GM19240 (cell line): ENCODE measurements around the gene PALMD.

Experiments used
- DNase-seq: peaks from one replicate; pipeline ENCODE4 v3.0.0; 2011; ENCODE audit warnings: low spot score; ENCODE audit not compliant: insufficient read length

The PALMD gene

GRCh38 chr1:99658031-99658290, 12.0 kb downstream of the PALMD start:
- DNase-seq = no peak

- no peak for DNase-seq
Measured at GRCh38 chr1:99659755-99660210, 13.9 kb downstream of the PALMD start.

- DNase-seq = no peak
Measured at GRCh38 chr1:99660496-99660895, 14.6 kb downstream of the PALMD start.

GRCh38 chr1:99661780-99662179, 15.9 kb downstream of the PALMD start:
- no peak for DNase-seq

- DNase-seq = no peak
Measured at GRCh38 chr1:99662539-99663080, 16.7 kb downstream of the PALMD start.

- DNase-seq = no peak
Measured at GRCh38 chr1:99663501-99663900, 17.6 kb downstream of the PALMD start.

- DNase-seq = no peak
Measured at GRCh38 chr1:99665212-99665611, 19.3 kb downstream of the PALMD start.

- DNase-seq = no peak
Measured at GRCh38 chr1:99669376-99669775, 23.5 kb downstream of the PALMD start.

GRCh38 chr1:99669821-99670220, 23.9 kb downstream of the PALMD start:
- DNase-seq = no peak

- no peak for DNase-seq
Measured at GRCh38 chr1:99670583-99670982, 24.7 kb downstream of the PALMD start.

- DNase-seq = no peak
Measured at GRCh38 chr1:99672038-99672437, 26.1 kb downstream of the PALMD start.

GRCh38 chr1:99672530-99673213, 26.8 kb downstream of the PALMD start:
- no peak for DNase-seq

GRCh38 chr1:99673315-99673714, 27.4 kb downstream of the PALMD start:
- DNase-seq = no peak

- no peak for DNase-seq
Measured at GRCh38 chr1:99674115-99675064, 28.5 kb downstream of the PALMD start.

GRCh38 chr1:99675292-99675691, 29.4 kb downstream of the PALMD start:
- no peak for DNase-seq

GRCh38 chr1:99675994-99676393, 30.1 kb downstream of the PALMD start:
- no peak for DNase-seq

- no peak for DNase-seq
Measured at GRCh38 chr1:99676876-99677275, 31.0 kb downstream of the PALMD start.

- no peak for DNase-seq
Measured at GRCh38 chr1:99677416-99677815, 31.5 kb downstream of the PALMD start.

GRCh38 chr1:99680270-99680669, 34.4 kb downstream of the PALMD start:
- no peak for DNase-seq

- DNase-seq = no peak
Measured at GRCh38 chr1:99681583-99681982, 35.7 kb downstream of the PALMD start.

- no peak for DNase-seq
Measured at GRCh38 chr1:99682291-99682751, 36.4 kb downstream of the PALMD start.

GRCh38 chr1:99685516-99686180, 39.7 kb downstream of the PALMD start:
- DNase-seq = peak; percentile 10
